ENCODE measurements around the gene FAM120B. TPM values are rescaled to one million over a fixed set of nuclear protein-coding genes. Genes with fewer than 3 reads are reported as not detected.

The FAM120B gene
- total RNA-seq, 1 experiment from 2014 or later: 25.2 TPM

DNA sequence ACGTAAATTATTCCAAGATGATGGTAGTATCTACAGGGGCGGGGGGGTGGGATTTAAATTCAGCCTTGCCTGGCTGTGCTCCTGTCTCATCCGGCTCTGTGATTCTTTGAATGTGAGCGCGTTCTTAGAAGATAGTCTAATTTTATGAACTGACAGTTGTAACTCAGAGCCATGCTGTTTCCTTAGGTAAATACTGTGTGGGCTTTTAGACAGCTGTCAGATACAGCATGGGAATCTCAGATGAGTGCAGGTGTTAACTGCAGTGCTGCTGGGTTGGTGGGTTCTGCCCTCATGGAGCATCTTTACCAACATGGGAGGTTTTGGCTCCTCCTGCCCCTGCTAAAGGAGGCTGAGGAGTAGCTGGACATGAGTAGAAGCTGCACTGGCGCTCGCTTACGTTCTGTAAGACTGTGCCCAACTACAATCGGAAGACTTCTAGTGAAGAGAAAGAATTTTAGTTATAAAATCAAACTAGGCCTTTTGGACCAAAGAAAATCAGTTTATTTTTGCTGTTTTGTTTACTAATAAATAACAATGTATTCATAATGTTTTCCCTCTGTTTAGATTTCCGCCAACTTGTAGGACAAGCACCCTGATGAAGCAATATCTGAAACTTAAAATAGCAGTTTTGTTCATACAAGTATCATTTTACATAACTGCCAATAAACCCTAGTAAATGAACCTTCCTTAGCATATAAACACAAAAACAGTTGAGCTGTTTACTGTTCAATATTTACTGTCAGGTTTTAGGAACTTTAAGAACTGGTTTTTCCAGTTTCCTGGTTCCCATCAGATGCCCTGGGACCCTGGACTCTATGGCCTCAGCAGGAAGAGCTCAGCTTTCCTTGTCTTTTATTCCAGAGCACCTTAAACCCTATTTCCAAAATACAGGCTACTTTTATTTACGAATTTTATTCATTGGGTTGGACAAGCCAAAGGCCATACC lies 66.1 kb downstream of the FAM120B start:
- TF ChIP-seq EGR1 (IDR thresholded peaks at IDR 0.05; ENCODE audit: low read depth): no peak
- TF ChIP-seq REST (IDR thresholded peaks at IDR 0.05; ENCODE audit: low read depth): no peak
- TF ChIP-seq MAX (IDR thresholded peaks at IDR 0.05): no peak
- TF ChIP-seq JUND (IDR thresholded peaks at IDR 0.05): no peak
- no peak for TF ChIP-seq POLR2AphosphoS5 (IDR thresholded peaks at IDR 0.05; ENCODE audit: low read depth, low read length)
- no peak for TF ChIP-seq SIN3A (IDR thresholded peaks at IDR 0.05; ENCODE audit: low read depth)
- no peak for TF ChIP-seq ELF1 (IDR thresholded peaks at IDR 0.05; ENCODE audit: borderline replicate concordance, low read depth)
- TF ChIP-seq ZFX (IDR thresholded peaks at IDR 0.05): no peak
- TF ChIP-seq FOSL1 (IDR thresholded peaks at IDR 0.05; ENCODE audit: low read depth): no peak
- no peak for TF ChIP-seq TCF7L2 (IDR thresholded peaks at IDR 0.05; ENCODE audit: borderline replicate concordance, extremely low read depth, insufficient read depth, insufficient read length)
- no peak for TF ChIP-seq CBX3 (IDR thresholded peaks at IDR 0.05; ENCODE audit: low read depth)
- no peak for TF ChIP-seq EZH2phosphoT487 (IDR thresholded peaks at IDR 0.05; ENCODE audit: borderline replicate concordance)
- no peak for TF ChIP-seq ZNF274 (IDR thresholded peaks at IDR 0.05; ENCODE audit: low read depth, low read length)
- TF ChIP-seq SRF (IDR thresholded peaks at IDR 0.05; ENCODE audit: low read depth): no peak
- no peak for TF ChIP-seq POLR2A (IDR thresholded peaks at IDR 0.05; ENCODE audit: borderline replicate concordance, extremely low read depth, insufficient read depth, insufficient read length)
- TF ChIP-seq, protein P1, sequence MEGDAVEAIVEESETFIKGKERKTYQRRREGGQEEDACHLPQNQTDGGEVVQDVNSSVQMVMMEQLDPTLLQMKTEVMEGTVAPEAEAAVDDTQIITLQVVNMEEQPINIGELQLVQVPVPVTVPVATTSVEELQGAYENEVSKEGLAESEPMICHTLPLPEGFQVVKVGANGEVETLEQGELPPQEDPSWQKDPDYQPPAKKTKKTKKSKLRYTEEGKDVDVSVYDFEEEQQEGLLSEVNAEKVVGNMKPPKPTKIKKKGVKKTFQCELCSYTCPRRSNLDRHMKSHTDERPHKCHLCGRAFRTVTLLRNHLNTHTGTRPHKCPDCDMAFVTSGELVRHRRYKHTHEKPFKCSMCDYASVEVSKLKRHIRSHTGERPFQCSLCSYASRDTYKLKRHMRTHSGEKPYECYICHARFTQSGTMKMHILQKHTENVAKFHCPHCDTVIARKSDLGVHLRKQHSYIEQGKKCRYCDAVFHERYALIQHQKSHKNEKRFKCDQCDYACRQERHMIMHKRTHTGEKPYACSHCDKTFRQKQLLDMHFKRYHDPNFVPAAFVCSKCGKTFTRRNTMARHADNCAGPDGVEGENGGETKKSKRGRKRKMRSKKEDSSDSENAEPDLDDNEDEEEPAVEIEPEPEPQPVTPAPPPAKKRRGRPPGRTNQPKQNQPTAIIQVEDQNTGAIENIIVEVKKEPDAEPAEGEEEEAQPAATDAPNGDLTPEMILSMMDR (IDR thresholded peaks at IDR 0.05 in 2 of 3, conservative IDR thresholded peaks at IDR 0.05 in 1 of 3; ENCODE audit: borderline replicate concordance in 1 of 3, insufficient read depth in 1 of 3, low read depth in 2 of 3, low read length in 2 of 3): no peak
- TF ChIP-seq EZH2 (IDR thresholded peaks at IDR 0.05): no peak
- no peak for TF ChIP-seq SP1 (IDR thresholded peaks at IDR 0.05; ENCODE audit: low read depth)
- no peak for TF ChIP-seq RAD21 (IDR thresholded peaks at IDR 0.05; ENCODE audit: low read depth)
- ATAC-seq (no peak), DNase-seq (ENCODE audit: low read depth, low spot score) (no peak)
- ChIA-PET POLR2A (no interaction called here), RAD21 (ENCODE audit: low non-redundant PET in 1 of 2, low total read pairs in 2 of 2, uncharacterized antibody in 2 of 2, unreplicated experiment in 2 of 2) (no interaction called here), CTCF (no interaction called here)
- Histone ChIP-seq H3K79me2 (ENCODE audit: insufficient read depth, low read length) (no peaks in the 10 kb centered on the region), H3K27me3 (ENCODE audit: insufficient read depth, low read length) (no peaks in the 10 kb centered on the region), H3K9me2 (ENCODE audit: insufficient read depth) (no peaks in the 10 kb centered on the region), H2AFZ (ENCODE audit: low read depth, low read length, poor library complexity, severe bottlenecking) (no peak overlapping the region), H3K4me1 (ENCODE audit: control insufficient read depth in 1 of 2, insufficient read depth in 2 of 2, low read length in 2 of 2) (peaks cover 0 to 9% of the 10 kb centered on the region in 2 experiments; a peak in 2 of 4 replicates), H3K4me2 (ENCODE audit: low read length) (no peak overlapping the region), H3K36me3 (ENCODE audit: control insufficient read depth in 1 of 2, insufficient read depth in 2 of 2, low read length in 2 of 2) (0 out of 4 replicates have a peak, but pooled peaks cover 0 to 4% of the 10 kb centered on the region in 2 experiments), H4K20me1 (ENCODE audit: insufficient read depth) (no peaks in the 10 kb centered on the region), H3K9me3 (ENCODE audit: control insufficient read depth in 1 of 2, insufficient read depth in 1 of 2, low read depth in 1 of 2, low read length in 2 of 2) (no peaks in the 10 kb centered on the region), H3K27ac (ENCODE audit: low read depth, low read length) (no peak overlapping the region), H3K9ac (ENCODE audit: low read length) (no peak overlapping the region), H3K4me3 (replicated peaks in 1 of 2; ENCODE audit: low read depth in 1 of 2, low read length in 2 of 2) (no peak overlapping the region)
- BruUV-seq (replicated peaks): no TSS peak
- intact Hi-C loops (cut with micrococcal nuclease): no loop called here

Measured in HCT116 (cell line).